Measurements from ENCODE around the gene MS4A10. TPM values are rescaled to one million over a fixed set of nuclear protein-coding genes. Genes with fewer than 3 reads are reported as not detected.

Gene MS4A10
- total RNA-seq, 1 donor from 2014 or later = not detected

GRCh38 chr11:60838132-60838531 lies 53.0 kb downstream of the MS4A10 start:
- peak; percentile 21 for DNase-seq (ENCODE audit: low spot score)
- peaks cover 23% of the 10 kb centered on the region for H3K4me1 Mint-ChIP-seq (ENCODE audit: unreplicated experiment)
- H3K27me3 Mint-ChIP-seq (ENCODE audit: unreplicated experiment) = peaks cover 8% of the 10 kb centered on the region
- TF ChIP-seq, protein P1, sequence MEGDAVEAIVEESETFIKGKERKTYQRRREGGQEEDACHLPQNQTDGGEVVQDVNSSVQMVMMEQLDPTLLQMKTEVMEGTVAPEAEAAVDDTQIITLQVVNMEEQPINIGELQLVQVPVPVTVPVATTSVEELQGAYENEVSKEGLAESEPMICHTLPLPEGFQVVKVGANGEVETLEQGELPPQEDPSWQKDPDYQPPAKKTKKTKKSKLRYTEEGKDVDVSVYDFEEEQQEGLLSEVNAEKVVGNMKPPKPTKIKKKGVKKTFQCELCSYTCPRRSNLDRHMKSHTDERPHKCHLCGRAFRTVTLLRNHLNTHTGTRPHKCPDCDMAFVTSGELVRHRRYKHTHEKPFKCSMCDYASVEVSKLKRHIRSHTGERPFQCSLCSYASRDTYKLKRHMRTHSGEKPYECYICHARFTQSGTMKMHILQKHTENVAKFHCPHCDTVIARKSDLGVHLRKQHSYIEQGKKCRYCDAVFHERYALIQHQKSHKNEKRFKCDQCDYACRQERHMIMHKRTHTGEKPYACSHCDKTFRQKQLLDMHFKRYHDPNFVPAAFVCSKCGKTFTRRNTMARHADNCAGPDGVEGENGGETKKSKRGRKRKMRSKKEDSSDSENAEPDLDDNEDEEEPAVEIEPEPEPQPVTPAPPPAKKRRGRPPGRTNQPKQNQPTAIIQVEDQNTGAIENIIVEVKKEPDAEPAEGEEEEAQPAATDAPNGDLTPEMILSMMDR (IDR thresholded peaks at IDR 0.05; ENCODE audit: unreplicated experiment) = peak; percentile 43
- no peaks in the 10 kb centered on the region for H3K9me3 Mint-ChIP-seq (ENCODE audit: unreplicated experiment)
- no peak overlapping the region for H3K27ac Mint-ChIP-seq (ENCODE audit: unreplicated experiment)
- H3K4me3 Mint-ChIP-seq (ENCODE audit: unreplicated experiment) = no peak overlapping the region
- peaks cover 5% of the 10 kb centered on the region for H3K36me3 Mint-ChIP-seq (ENCODE audit: low read depth, unreplicated experiment)

DNA sequence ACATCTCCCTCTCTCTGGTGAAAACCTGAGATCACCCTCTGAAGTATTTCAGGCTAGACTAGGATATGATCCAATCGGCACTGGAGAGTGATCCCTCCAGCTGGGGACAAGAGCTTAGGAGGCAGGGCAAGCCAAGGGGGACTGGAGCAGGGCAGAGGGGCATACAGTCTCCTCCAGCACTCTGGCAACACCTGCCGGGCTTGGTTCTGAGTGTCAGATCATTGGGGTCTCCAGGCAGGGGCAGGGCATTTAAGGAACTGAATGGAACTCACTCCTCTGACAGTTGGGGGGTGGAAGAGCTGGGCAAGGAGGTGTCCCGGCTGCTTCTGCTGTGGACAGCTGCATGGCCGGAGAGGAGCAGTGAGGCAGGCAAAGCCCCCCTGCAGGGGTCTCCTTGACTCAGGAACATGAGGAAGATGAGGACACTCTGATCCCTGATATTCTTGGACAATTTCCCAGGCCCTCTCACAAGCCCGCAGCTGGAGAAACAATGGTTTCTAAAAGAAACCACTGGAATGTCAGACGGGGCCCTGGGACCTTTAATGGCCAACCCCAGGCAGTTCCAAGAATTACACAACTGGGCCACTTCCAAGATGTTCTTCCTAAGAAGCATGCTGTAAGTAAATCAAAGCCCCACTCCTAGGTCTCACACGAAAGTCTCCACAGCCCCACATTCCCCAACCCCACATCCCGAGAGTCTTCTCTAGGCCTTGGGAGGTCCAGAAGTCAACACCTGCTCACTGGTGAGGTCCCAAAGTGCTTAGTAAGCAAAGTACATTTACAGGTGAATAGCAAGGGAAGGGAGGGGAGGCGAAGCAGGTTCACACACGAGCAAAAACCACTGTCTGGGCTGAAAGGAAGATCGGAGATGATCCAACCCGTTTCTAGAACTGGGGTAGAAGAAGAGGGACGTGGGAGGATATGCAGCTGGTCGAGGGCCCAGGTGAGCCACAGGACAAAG lies 55.6 kb downstream of the MS4A10 start:
- Mint-ChIP-seq H3K36me3 (ENCODE audit: low read depth, unreplicated experiment) (peaks cover 8% of the 10 kb centered on the region), H3K4me3 (ENCODE audit: unreplicated experiment) (peak overlapping the region; percentile 84), H3K27ac (ENCODE audit: unreplicated experiment) (peak overlapping the region; percentile 70), H3K9me3 (ENCODE audit: unreplicated experiment) (no peaks in the 10 kb centered on the region), H3K27me3 (ENCODE audit: unreplicated experiment) (peaks cover 8% of the 10 kb centered on the region), H3K4me1 (ENCODE audit: unreplicated experiment) (peaks cover 35% of the 10 kb centered on the region)
- no peak for DNase-seq (ENCODE audit: low spot score)
- TF ChIP-seq, protein P1 (IDR thresholded peaks at IDR 0.05; ENCODE audit: unreplicated experiment) = no peak

GRCh38 chr11:60841797-60842667 lies 56.9 kb downstream of the MS4A10 start, which contains the start of gene CCDC86:
Gene CCDC86, plus strand, starts transcription at chr11:60842113. Its CDS starts 12 bp downstream, at chr11:60842125.
- no peaks in the 10 kb centered on the region for H3K9me3 Mint-ChIP-seq (ENCODE audit: unreplicated experiment)
- H3K27me3 Mint-ChIP-seq (ENCODE audit: unreplicated experiment) = peaks cover 8% of the 10 kb centered on the region
- TF ChIP-seq, protein P1 (IDR thresholded peaks at IDR 0.05; ENCODE audit: unreplicated experiment) = no peak
- peaks cover 8% of the 10 kb centered on the region for H3K36me3 Mint-ChIP-seq (ENCODE audit: low read depth, unreplicated experiment)
- DNase-seq (ENCODE audit: low spot score) = peak; percentile 98
- peak within 1 kb of the TSS; percentile 62 for H3K27ac Mint-ChIP-seq (ENCODE audit: unreplicated experiment)
- H3K4me3 Mint-ChIP-seq (ENCODE audit: unreplicated experiment) = peak within 1 kb of the TSS; percentile 87
- H3K4me1 Mint-ChIP-seq (ENCODE audit: unreplicated experiment) = peaks cover 33% of the 10 kb centered on the region

DNA sequence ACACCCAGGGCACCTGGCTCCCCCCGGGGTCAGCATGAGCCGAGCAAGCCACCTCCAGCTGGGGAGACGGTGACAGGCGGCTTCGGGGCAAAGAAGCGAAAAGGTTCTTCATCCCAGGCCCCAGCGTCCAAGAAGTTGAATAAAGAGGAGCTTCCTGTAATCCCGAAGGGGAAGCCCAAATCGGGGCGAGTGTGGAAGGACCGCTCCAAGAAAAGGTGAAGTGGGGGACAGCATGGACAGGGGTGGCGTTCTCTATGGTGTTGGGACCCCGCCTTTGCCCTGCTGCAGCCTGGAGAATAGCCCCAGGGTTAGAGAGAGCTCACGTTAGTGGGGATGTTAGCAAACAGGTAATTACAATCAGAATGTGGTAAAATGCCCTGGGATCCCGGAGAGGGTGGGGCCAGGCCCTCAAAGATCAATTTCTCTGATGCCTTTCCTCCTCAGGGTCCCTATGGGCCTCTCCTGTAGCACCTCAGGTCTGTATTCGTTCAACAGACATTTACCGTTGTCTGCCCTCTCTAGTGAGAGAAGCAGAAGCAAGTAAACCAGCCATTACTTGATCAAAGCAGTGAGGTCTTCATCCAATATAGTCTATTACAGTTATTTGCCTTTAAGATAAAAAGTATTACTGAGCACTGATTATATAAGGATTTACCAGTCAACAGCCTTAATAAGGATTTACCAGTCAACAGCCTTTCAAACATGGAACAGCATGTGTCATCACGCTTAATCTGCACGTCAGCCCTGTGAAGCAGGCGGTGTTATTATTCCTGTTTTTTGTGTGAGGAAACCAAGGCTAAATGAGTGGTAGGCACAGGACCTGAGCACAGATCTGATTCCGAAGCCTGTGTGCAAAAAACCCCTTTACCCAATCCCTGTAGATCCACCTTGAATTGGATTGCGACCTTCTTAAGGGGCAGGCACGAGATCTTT lies 57.8 kb downstream of the MS4A10 start:
- H3K36me3 Mint-ChIP-seq (ENCODE audit: low read depth, unreplicated experiment) = peaks cover 8% of the 10 kb centered on the region
- TF ChIP-seq, protein P1 (IDR thresholded peaks at IDR 0.05; ENCODE audit: unreplicated experiment) = no peak
- no peaks in the 10 kb centered on the region for H3K9me3 Mint-ChIP-seq (ENCODE audit: unreplicated experiment)
- peaks cover 9% of the 10 kb centered on the region for H3K27me3 Mint-ChIP-seq (ENCODE audit: unreplicated experiment)
- H3K4me1 Mint-ChIP-seq (ENCODE audit: unreplicated experiment) = peaks cover 33% of the 10 kb centered on the region
- peak overlapping the region; percentile 87 for H3K4me3 Mint-ChIP-seq (ENCODE audit: unreplicated experiment)
- DNase-seq (ENCODE audit: low spot score) = peak; percentile 23
- no peak overlapping the region for H3K27ac Mint-ChIP-seq (ENCODE audit: unreplicated experiment)
